Colonic mucosa (tissue), 4 donors: ENCODE results near the gene RUBCN. TPM values are rescaled to one million over a fixed set of nuclear protein-coding genes. Genes with fewer than 3 reads are reported as not detected.

ENCODE experiments used
- DNase-seq: peaks from one replicate; pipeline ENCODE4 v3.0.0-alpha.2; 2020
- H3K27ac ChIP-seq: fragments of 200-600 bp; one replicate; pipeline ENCODE4 v1.8.0; 2021
- H3K27me3 ChIP-seq: fragments of 200-600 bp; one replicate; pipeline ENCODE4 v1.8.0; 2021
- H3K36me3 ChIP-seq: fragments of 200-600 bp; one replicate; pipeline ENCODE4 v1.8.0; 2021
- H3K4me1 ChIP-seq: fragments of 200-600 bp; one replicate; pipeline ENCODE4 v1.8.0; 2021; ENCODE audit warnings: mild to moderate bottlenecking
- H3K4me3 ChIP-seq: fragments of 200-600 bp; one replicate; pipeline ENCODE4 v1.8.0; 2021
- H3K9ac ChIP-seq, 2 donors: one replicate each; pipeline ENCODE4 v1.7.0; 2013; ENCODE audit warnings: control low read depth in 2 of 2, low read depth in 2 of 2, low read length in 2 of 2
- H3K9me3 ChIP-seq: fragments of 200-600 bp; one replicate; pipeline ENCODE4 v1.8.0; 2021
- intact Hi-C: fragments of 100-400 bp; cut with DNase I; formaldehyde crosslinking; loops from one replicate; pipeline ENCODE4 v1.14.1; 2022
- total RNA-seq, 2 donors: library from RNA; stranded (reverse); fragmentation: NEBNext Ultra II Directional in 1 of 2; extraction: Animal tissue kit (Norgen Biotek cat#: 25700) in 1 of 2; gene quantifications; one replicate each; pipeline ENCODE4 v1.2.1, GENCODE V29; 2021
- TF ChIP-seq, protein P1 (sequence below): fragments of 200-600 bp; IDR thresholded peaks from one replicate; pipeline ENCODE4 v1.8.0; 2022; ENCODE audit warnings: antibody characterized with exemption, mild to moderate bottlenecking
- donor health status: healthy.
- donor health status: DM: no; HTN: no; CAD: no.
- donor health status: DM: no; HTN: no; CAD: no.

RUBCN gene
- total RNA-seq, 2 donors from 2014 or later, result 16.8 to 18.7 TPM

DNA sequence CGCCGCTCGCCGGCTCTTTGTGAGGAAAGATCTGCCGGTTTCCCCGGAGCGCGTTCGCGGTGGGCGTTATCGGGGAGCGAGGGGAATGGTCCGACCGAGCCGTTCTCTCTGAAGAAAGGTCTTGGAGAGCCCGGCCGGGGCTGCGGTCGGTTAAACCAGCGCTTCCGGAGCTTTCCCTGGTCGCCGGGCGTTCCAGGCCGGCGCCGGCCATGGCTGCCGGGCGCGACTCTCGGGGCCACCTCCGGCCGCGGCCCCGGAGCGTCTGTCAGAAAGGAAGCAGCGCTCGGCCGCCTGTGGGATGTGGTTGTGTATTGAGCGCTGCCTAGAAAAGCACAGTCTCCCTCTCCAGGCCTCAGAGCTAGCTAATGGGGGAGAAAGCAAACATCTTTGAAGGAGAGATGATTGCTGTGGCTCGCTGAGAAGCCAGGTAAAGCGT is 13.7 kb upstream of the RUBCN start:
- peak; percentile 70 for DNase-seq
- Histone ChIP-seq H3K4me1 (peaks cover 13% of the 10 kb centered on the region), H3K36me3 (no peaks in the 10 kb centered on the region), H3K9ac (peak overlapping the region; percentile 87), H3K27ac (peak overlapping the region; percentile 95), H3K4me3 (peak overlapping the region; percentile 74), H3K27me3 (no peaks in the 10 kb centered on the region), H3K9me3 (no peaks in the 10 kb centered on the region)
- TF ChIP-seq, protein P1, sequence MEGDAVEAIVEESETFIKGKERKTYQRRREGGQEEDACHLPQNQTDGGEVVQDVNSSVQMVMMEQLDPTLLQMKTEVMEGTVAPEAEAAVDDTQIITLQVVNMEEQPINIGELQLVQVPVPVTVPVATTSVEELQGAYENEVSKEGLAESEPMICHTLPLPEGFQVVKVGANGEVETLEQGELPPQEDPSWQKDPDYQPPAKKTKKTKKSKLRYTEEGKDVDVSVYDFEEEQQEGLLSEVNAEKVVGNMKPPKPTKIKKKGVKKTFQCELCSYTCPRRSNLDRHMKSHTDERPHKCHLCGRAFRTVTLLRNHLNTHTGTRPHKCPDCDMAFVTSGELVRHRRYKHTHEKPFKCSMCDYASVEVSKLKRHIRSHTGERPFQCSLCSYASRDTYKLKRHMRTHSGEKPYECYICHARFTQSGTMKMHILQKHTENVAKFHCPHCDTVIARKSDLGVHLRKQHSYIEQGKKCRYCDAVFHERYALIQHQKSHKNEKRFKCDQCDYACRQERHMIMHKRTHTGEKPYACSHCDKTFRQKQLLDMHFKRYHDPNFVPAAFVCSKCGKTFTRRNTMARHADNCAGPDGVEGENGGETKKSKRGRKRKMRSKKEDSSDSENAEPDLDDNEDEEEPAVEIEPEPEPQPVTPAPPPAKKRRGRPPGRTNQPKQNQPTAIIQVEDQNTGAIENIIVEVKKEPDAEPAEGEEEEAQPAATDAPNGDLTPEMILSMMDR, result no peak
- intact Hi-C loops, result no loop called here

DNA sequence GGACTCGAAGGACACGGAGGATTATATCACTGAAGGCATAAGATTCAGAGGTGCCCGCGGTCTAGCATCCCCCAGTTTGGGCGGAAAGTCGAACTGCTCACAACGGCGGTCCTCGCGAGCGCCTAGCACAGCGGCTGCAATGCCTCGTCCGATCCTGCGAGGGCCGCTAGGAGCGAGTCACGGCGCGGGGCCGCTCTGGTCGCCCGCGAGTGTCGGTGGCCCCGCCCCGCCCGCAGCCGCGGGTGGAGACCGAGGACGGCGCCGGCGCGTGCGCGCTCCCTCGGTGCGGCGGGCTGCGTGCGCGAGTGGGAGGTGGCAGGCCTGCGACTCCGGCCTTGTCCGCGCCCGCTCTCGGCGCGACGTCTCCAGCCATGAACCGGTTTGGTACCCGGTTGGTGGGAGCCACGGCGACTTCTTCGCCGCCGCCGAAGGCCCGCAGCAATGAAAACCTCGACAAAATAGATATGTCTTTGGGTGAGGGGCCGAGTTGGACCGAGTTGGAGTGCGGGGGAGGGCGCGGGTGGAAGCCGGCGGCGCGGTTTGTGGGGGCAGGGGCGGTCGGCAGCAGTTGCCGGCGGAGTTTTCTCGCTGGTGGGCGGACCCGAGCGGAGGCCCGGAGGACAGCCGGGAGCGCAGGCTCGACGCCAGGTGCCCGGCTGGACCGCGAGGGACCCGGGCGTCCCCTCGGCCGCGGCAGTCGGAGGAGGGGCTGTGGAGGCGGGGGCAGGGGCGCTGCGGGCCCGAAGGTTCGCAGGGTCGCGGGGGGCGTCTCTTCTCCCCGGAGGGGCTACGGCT is 13.1 kb upstream of the RUBCN start, which contains the start of gene FYTTD1:
FYTTD1 (plus strand) TSS at position 283 of the 795 bp plus-strand sequence; CDS start at position 372, 89 bp downstream.
- no peaks in the 10 kb centered on the region for H3K9me3 ChIP-seq
- peak within 1 kb of the TSS; percentile 87 for H3K9ac ChIP-seq
- no peaks in the 10 kb centered on the region for H3K27me3 ChIP-seq
- no peaks in the 10 kb centered on the region for H3K36me3 ChIP-seq
- TF ChIP-seq, protein P1, result peak; percentile 17
- peak within 1 kb of the TSS; percentile 95 for H3K27ac ChIP-seq
- peak; percentile 87 for DNase-seq
- intact Hi-C loops, result no loop called here
- peaks cover 13% of the 10 kb centered on the region for H3K4me1 ChIP-seq
- H3K4me3 ChIP-seq, result peak within 1 kb of the TSS; percentile 74

DNA sequence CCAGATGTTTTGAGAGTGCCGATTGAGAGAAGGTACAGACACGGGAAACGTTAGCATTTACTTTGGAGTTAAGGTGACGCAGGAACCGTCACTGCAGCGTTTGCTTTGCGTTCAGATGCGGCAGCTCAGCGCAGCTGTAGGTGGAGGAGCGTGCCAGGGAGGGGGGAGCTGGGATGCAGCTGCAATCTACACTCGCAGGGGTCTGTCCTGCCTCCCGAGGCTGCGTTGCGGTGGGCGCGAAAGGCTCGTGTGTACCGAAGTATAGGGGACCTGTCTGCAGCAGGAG is 12.6 kb upstream of the RUBCN start:
- TF ChIP-seq, protein P1, result no peak
- H3K27me3 ChIP-seq, result no peaks in the 10 kb centered on the region
- DNase-seq, result peak; percentile 51
- peak overlapping the region; percentile 74 for H3K4me3 ChIP-seq
- peak overlapping the region; percentile 79 to 87 for H3K9ac ChIP-seq
- H3K9me3 ChIP-seq, result no peaks in the 10 kb centered on the region
- peak overlapping the region; percentile 95 for H3K27ac ChIP-seq
- H3K36me3 ChIP-seq, result no peaks in the 10 kb centered on the region
- intact Hi-C loops, result no loop called here
- peaks cover 13% of the 10 kb centered on the region for H3K4me1 ChIP-seq

DNA sequence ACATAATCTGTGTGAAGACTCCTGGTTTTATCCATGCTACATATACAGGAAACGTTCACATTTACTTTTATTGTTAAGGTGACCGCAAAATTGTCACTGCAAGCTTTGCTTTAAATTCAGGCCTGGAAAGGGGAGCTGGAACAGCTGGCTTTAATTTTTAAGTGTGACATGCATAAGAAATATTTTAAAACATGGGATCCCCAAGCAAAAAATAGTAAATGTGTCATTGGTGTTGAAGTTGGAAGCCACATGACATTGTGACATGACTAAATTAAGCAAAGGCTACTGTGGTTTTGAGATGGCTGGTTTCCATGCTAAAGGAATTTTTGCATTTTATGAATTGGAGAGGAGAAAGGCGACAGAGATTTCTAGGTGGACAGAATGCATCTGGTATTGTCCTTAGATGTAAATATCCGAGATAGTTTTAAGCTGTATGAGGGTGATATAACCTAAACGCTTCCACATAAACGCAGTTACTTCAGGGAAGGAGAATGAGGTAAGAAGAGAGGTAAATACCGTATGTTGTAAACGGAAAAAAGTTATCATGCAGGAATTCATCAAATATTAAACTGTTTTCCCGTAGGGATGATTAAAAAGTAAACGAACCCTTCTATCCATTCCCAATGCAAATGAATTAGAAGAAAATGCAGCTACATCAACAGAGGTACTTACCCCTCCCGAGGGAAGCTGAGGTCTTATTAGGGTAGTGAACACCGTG is 12.1 kb upstream of the RUBCN start:
- no peaks in the 10 kb centered on the region for H3K9me3 ChIP-seq
- peak overlapping the region; percentile 79 to 87 for H3K9ac ChIP-seq
- no peaks in the 10 kb centered on the region for H3K27me3 ChIP-seq
- TF ChIP-seq, protein P1, result no peak
- H3K27ac ChIP-seq, result peak overlapping the region; percentile 95
- H3K36me3 ChIP-seq, result no peaks in the 10 kb centered on the region
- intact Hi-C loops, result no loop called here
- peaks cover 13% of the 10 kb centered on the region for H3K4me1 ChIP-seq
- no peak for DNase-seq
- peak overlapping the region; percentile 74 for H3K4me3 ChIP-seq

DNA sequence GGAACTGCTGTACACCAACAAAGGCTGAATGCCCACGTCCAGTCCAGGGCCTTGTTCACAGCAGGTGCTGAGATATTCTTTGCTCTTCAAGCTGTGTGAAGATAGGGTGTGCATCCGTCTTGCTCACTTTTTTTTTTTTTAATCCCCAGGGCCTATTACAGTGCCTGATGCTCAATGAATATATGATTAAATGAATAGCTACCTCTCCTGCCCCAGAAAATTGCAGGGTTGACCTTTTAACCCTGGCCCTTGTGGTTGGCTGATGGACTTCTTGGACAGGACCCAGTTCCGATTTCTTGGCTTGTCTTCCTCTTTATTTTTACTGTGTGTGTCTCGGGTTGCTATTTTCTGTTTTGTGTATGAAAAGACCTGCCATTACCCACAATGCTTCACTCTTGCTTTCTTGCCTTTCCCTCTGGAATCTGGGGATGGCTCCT is 10.1 kb upstream of the RUBCN start:
- Histone ChIP-seq H3K9ac (no peak overlapping the region), H3K9me3 (no peaks in the 10 kb centered on the region), H3K4me1 (peaks cover 8% of the 10 kb centered on the region), H3K27ac (no peak overlapping the region), H3K4me3 (no peak overlapping the region), H3K36me3 (no peaks in the 10 kb centered on the region), H3K27me3 (no peaks in the 10 kb centered on the region)
- no peak for DNase-seq
- TF ChIP-seq, protein P1, result no peak
- intact Hi-C loops, result no loop called here
